Astrocyte (in vitro differentiated cells and primary cell): ENCODE data around the gene C11orf98.

Experiments used
- CTCF ChIP-seq: IDR thresholded peaks from 2 replicates; pipeline ENCODE4 v1.5.1; 2011; ENCODE audit warnings: low read depth, mild to moderate bottlenecking, inconsistent platforms, low read length, moderate library complexity; ENCODE audit not compliant: insufficient read depth
- EZH2 ChIP-seq: IDR thresholded peaks from 2 replicates; pipeline ENCODE4 v1.6.1; 2012; ENCODE audit warnings: mild to moderate bottlenecking, low read length, inconsistent platforms; ENCODE audit not compliant: insufficient read depth

GRCh38 chr11:62645671-62645945 lies 19.4 kb downstream of the C11orf98 start:
- no peak for TF ChIP-seq EZH2
- TF ChIP-seq CTCF = no peak
